TTC549 (cell line): ENCODE data around the gene DLG2.

ENCODE experiments used
- FAIRE-seq: peaks from 2 replicates; lab custom pipeline; 2012; peaks lifted over from hg19 to GRCh38; lab: Jason Lieb, UNC

DLG2 gene

DNA sequence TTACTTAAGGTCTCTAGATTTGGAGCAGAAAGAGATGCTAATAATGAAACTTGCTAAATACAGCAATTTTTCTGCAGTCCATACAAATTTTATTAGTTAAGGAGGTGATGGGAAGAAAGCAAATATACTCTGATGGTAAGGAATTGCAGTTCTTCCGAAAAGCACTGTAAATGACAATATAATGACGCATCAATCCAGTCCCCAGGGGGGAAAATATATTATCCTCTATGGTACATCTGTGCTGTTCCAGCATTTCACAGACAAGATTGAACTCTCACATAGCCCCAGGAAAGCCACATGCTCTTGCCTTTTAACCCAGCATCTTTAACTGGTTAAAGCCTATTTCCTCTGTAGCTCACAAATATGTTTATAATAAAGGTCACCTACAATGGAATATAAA, 1924.3 kb downstream of the DLG2 start:
- no peak for FAIRE-seq

DNA sequence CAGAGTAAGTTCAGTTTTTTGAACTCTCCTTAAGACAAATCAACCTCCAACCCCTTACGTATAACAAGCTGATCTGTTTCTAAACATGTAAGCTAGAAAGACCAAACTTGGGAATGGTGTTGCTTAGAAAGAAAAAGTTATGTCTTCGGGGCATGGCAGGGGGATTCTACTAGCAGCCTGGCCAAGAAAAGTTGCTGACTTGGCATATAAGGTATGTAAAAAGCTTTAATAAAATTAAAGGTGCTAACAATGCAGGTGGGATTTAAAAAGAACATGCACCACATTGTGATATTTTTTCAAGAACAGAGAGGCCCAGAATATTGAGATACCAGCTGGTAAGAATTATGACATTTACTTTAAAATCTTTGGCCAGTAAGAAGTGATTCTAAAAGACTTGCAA, 1929.6 kb downstream of the DLG2 start:
- FAIRE-seq = no peak

DNA sequence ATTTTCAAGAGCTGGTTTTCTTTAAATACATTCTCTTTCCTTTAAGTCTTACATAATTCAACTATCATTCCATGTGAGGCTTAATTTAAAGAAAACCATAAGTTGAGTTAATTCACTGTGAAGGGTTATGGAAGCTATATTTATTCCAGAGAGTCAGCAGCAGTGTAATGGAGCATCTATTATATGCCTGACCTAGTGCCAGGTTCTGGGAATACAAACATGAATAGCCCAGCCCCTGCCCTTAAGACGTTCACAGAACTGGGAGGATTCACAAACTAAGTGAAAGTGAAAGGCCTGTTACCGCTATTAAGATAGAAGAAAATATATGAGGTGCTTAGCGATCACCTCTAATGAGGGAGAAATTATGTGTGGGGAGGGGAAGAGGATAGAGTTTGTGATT, 1932.1 kb downstream of the DLG2 start:
- FAIRE-seq = no peak

DNA sequence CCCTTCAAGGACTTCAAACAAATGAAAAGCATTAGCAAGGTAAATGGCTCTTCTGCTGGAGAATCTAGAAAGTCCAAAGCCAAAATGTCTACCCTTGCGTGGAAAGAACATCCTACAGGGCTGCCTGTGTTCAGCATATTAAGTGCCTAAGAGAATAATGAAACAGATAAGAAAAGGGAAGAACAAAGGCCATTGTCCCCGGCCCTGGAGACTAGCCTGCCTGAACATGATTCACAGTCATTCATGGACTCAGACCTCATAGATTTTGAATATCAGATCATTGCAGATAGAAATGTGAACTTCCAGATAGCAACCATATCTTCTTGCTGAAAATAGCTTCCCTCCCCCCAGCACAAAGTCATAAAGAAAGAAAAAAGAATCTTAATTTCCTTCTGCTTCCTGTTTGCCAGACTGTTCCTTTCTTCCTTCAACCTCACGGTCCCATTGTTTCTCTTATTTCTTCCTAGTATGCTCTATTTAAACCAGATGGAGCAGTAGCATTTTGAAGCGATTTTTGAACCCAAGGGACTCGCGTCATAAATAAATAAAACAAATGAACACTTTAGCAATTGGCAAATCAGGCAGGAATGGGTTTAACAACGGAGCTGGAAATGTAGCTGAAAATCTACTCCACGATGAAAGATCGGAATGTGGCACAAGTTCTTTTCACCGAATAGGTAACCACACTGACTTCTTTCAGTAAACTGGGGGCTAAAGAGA, 1932.8 kb downstream of the DLG2 start:
- no peak for FAIRE-seq

DNA sequence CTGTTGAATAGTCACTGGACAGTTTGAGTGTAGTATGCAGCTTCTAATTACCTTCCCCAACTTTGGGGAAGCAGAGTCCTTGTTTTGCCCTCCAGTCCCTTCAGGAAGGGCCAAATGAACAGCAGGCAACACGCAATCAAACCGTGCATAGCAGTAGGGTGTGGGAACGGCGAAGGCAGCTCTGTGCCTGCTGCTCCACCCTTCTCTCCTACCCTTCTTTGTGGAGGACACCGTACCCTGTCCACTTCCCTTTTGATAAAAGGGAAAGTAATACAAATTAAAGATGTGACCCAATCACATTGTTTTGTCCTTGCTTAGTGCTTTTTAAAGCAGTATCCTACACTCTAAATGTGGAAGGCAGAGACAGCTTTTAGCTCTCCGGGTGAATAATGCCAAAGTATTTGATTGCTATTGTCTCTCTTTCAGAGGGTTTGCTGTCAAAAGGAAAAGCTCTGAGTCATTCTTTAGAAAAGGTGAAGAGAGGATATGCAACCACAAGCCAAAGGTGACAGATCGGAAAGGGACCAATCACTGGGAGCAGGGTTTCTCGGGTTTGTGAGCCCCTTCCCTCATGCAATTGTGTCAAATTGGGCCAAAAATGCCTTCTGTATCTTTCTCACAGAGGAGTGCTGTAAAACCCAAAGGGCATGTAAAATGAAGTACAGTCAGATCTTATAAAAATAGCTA, 1933.7 kb downstream of the DLG2 start:
- FAIRE-seq = no peak

DNA sequence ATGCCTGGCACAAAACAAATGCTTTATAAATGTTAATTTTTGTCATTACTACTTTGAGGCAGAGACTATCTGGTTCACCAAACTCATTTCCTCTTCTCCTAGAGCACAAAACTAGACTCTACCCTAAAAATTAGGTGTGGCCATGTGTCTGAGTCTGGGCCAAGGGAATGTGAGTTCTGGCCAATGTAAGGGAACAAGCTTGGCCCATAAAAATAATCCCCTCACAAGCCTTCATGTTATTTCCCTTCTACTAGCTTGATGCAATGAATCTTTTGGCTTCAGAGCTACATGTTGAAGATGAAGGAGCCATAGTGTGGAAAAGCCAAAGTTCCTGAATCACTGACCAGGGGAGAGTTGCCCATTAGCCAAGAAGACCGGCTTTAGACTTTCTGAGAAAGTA, 1934.5 kb downstream of the DLG2 start:
- FAIRE-seq = no peak

DNA sequence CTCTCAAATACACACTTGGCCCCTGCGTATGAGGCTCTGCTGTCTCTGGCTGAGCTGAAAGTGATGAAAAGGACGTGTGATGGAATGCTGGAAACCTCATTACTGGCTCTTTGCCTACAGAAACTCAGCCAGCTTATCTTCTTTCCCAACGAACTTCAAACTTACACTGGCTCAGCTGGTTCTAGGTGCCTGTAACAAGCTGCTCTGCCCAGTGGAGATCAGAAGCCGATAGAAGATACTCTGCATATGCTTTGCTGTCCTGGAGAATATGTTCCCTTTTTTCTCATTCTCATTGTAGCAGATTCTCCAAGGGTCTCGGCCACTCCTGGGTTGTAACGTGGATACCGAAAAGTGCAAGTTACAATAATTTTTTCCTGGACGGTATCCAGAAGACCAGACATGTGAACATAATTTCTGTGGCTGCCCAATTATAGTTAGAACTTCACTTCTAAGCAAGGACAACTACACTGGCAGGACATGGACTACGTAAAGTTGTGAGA, 1935.6 kb downstream of the DLG2 start:
- FAIRE-seq = no peak

DNA sequence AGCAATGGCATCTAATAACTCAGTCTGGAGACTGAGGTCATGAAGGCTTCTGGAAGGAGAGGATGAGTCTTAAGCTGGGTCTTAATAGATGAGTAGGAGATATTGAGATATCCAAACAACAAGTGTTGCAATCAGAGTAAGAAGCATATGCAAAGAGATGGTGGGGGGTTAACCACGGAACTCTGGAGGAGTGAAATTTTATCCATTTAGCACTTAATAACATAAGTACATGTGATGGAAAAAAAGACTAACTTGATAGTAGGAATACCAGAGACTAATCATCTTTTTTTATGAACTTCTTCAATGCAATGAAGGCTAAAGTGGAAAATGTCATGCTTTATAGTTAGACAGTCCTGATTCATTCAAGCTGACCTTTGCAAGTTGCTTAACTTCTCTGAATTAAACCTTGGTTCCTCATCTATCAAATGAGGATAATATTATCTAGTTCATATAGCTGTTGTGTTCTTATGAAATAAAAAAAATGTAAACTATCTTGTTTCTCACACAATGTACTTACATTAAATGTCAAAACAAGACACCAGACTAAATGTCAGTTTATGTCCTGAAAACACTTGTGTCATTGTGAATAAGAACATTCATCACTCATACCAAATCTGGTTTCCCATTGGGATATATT, 1937.9 kb downstream of the DLG2 start:
- FAIRE-seq = no peak

DNA sequence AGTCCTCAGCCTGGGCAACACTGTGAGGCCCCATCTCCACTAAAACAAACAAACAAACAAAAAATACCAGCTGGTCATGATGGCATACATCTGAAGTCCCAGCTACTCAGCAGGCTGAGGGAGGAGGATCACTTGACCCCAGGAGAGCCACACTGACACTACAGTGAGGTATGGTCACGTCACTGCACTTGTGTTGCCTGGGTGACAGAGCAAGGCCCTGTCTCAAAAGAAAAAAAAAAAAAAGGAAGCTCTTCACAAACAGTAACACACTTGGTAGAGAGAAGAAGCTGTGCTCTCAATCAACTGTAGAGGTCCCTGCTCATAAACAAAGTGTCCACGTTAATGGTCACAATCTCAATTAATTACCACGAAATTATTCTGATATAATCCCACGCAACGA, 1939.4 kb downstream of the DLG2 start:
- no peak for FAIRE-seq

DNA sequence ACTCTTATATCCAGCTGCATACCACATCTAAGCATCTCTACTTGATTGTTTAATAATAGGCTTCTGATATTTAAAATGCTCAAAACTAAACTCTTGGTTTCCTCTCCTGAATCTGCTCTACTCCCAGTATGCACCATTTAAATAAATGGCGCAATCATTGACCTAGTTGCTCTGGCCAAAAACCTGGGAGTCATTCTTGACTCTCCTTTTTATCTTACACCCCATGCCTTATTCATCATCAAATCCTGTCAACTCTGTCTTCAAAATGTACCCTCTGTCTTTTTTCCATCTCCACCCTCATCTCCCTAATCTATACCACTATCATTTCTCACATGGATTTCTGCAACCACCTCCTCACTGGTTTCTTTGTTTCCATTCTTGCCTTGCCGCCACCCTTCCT, 1941.4 kb downstream of the DLG2 start:
- FAIRE-seq = no peak

DNA sequence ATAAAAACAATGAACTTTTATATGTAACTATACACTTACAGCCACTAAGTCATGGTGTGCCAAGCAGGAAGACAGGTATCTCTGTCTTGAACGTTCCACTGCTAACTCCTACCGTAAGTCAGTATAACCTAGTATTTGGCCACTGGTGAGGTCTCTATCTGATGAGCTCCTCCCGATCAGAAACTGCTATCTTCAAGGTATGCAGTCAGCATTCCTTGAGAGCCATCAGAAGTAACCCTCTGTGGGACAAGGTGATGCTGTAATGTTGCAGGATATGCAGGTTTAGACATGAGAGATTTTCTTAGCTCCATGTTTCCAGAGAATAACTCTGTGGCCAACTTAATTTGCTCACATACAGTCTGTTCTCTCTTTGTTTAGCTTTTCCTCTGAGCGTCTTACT, 1943.1 kb downstream of the DLG2 start:
- FAIRE-seq = no peak

DNA sequence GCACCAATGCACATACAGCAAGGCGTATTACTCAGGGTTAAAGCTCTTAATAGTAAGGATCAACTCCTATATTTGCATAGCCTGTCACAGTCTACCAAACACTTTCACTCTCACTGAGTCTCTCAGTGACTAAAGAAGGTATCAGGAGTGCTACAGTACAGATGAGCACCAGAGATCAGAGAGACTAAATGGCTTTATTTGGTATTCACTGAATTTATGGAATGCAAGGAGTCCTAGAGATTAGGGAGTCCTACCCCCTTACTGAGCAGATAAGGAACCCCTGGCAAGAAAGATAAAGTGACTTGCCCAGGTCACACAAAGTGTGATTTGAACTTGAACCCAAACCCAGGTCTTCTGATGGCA, 1944.6 kb downstream of the DLG2 start:
- no peak for FAIRE-seq

DNA sequence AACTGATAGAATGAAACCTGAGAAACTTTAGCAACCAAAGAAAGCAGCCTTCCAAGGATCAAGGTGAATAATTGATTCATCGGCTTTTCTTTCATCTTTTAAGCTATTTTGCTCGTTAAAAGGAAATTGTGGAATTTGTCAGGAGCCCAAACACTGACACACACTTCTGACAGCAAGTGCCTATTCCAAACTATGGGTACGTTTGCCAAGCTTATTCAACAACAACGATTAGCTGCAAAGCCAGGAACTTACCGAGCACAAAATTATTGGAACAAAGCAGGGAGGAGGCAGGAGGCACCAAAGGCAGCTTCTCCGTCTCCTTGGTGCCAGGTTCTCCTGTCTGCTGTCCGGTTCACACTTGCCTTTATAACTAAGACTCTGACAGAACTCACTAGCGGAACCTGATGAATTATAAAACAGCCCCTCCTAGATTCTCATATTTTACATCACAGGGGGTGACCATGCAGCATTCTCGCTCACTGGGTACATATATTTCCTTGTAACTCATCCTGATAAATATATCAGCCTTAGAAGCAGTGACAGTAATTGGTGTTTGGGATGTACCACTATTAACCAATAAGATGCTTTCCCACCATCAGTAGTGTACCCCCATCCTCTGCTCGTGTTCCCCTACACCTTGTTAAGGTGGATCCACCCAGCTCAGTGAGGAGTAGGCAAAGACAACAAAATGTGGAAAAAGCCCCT, 1945.1 kb downstream of the DLG2 start:
- FAIRE-seq = no peak

DNA sequence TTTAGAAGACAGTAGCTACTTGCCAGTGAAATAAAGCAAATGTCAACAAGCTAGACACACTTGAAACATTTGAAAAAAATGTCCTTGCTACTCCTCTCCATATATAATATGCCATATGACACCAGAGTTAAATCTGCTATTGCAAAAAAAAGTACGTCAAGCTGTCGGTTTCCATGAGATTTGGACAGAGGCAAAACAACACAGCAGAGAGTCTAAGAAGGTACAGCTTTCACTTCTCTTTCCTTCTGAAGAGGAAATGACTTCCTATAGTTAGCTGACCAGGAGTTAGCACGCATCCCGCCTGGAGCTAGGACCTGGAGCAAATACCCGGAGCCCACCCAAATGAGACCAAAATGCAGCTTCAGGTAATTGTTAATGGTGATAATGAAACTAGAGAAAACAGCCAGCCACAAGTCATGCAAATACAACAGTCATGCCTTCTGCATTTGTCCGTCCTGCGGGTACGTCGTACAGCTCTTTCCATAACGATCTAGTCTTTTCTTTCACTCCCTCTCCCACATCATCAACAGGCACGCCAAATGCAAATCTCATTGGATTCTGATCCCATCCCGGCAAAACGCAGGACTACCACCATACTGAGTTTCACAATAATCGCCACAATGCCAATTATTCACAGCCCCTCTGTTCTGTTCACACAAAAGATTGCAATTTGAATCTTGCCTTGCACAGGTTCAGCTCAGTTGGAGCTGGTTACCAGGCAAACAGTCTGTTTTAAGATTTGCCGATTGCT, 1945.9 kb downstream of the DLG2 start:
- no peak for FAIRE-seq

DNA sequence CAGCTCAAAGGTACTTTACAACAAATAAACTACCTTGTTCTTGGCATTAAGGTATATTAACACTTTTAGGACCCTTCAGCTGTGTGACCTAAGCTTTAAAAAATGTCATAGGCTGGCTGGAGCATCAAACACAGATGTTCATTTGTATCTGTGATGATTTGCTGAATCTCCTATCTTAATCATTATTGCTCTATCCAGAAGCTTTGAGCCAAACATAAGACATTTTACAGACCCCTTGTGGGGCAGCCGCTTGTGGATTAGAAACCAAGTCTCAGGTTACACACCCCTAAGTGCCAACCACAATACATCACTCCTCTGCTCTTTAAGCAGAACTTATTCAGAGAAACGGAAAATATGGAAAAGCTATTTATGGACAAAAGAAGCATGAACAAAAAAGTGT, 1946.8 kb downstream of the DLG2 start:
- no peak for FAIRE-seq

DNA sequence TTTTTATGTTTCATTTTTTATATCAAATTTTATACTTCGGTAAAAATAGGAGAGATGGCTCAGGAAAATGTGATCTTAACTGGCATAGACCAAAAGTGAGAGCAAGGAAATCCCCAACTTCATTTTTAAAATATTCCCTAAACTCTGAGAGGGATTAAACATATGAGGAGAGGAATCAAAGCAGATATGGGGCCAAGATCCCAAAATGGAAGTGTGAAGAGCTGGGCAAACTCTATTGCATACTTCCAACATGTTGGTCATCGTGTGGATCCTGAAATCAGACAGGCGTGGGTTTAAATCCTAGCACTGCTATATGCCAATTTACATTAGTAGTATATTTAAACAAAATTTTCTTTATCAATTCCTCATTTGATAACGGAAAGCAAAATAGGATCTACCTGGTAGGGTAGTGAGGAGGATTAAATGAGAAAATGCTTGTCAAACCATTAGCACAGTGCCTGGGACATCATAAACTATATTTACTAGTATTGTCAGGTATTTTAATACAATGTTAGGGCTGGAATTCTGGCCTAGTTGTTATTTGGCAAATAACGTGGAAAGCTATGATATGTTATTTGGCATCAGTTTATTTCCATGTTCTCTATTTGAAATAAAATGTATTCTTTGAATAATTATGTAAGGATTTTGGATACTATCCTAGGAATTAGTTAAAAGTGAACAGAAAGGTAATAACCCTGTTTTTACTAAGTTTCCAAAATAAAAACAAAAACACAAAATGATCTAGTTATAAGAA, 1948.1 kb downstream of the DLG2 start:
- no peak for FAIRE-seq

DNA sequence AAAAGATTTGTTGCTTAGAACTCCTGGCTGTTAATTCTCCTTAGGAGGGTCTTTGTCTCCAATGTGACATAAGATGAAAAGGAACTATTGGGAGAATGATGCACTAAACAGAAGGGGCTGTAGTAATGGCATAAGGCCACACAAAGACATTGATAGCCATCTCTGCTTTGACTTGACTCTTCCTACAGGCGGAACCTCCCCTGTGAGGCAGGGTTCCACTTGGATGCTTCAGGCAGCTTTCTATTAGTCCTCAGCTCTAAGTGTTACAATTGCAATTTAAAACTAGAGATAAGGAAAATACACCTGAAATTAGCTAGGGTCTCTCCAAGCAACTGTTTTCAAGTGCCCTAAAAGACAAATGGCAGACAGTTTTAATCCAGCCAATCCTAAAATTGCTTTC, 1949.4 kb downstream of the DLG2 start:
- FAIRE-seq = no peak

DNA sequence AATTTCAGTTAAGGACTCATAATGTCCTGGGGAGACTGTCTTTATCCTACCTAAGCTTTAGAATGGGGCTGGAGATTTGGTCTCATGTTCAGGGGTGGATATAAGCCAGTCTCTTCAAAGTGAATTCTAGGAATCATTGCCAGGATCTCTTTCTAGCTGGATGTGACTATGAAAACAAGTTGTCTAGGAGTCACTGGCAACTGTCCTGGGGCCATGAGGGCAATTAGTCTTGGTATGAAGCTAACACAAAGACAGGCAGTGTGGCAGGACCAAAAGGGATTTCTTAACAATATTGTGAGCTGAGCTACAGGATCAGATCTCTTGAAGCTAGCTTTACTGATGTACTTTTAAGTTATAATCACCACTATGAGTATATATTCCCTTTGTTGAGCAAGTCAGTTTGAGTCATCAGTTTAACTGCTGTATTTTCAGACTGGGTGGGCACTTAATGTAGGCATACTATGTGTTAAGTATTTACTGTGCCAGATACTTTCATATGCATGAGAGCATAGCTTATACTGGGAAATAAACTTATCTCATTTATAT, 1951.0 kb downstream of the DLG2 start:
- FAIRE-seq = no peak

DNA sequence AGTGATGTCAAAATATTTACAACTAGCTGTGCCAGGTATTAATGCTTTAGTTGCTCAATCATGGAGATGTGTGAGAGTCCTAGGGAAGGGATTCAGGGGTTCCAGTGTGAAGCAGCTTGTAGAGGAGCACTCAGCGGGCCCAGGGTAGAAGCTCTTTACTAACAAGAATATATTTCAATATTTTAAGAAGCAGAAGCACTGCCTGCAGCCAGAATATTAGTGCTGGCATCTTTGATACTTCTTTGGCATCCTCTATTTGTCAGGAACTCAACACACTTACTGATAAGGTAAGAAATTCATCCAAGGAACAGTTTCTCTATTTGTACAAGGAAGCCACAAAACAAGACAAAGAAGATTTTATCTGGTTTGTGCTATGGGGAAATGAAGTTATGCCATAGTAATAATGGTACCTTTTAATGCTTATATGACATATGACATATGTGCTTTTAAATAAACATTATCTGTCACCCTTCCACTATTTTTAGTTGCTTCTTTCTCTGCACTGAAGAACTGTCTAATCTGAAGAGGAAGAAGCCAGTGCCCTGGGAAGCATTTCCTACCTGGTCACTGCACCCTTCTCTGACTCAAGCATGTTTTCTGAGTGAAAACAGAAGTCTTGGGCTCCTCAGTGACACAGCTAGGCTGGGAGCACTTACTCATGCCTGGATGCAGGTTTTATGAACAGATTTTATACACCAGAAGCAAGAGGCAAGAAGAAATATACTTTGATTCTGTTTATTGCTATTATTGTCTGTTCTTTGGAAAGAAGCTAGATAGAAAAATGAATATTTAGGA, 1952.8 kb downstream of the DLG2 start:
- no peak for FAIRE-seq

DNA sequence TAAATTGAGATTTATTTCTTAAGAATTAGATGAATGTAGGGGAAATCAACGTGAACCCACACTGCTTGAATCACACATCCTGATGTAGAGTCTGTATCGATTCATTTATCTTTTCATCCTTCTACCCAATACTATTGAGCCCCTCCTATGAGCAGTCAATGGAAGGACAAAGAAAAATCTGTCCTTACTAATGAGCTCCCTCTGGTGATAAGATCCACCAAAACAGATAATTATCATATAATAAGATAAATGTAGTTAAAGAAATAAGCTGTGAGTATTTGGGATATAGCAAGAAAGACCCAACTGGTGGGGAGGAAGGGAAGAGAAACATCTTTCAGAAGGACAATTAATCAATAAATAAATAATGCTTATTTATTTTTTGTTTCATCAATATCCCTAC, 1955.9 kb downstream of the DLG2 start:
- no peak for FAIRE-seq
